Measurements from ENCODE around the gene SBNO1.
"Not testable (repeated sequence)": the region's sequence is repeated elsewhere in the genome, so short reads cannot be mapped to it uniquely, and the experiment has no call there.

The SBNO1 gene

GRCh38 chr12:123388951-123389559 lies 24.4 kb upstream of the SBNO1 start:
- no peak for DNase-seq (ENCODE audit: low read depth, low spot score)

GRCh38 chr12:123388177-123388950 lies 23.7 kb upstream of the SBNO1 start:
- DNase-seq (ENCODE audit: low read depth, low spot score) = peak; percentile 50

- no peak for DNase-seq (ENCODE audit: low read depth, low spot score)
Measured at GRCh38 chr12:123387508-123388176, 23.0 kb upstream of the SBNO1 start.

GRCh38 chr12:123385536-123385935 lies 20.9 kb upstream of the SBNO1 start:
- not testable (repeated sequence) for DNase-seq (ENCODE audit: low read depth, low spot score)

- DNase-seq (ENCODE audit: low read depth, low spot score) = no peak
Measured at GRCh38 chr12:123384994-123385376, 20.3 kb upstream of the SBNO1 start.

GRCh38 chr12:123384318-123384993 lies 19.8 kb upstream of the SBNO1 start:
- DNase-seq (ENCODE audit: low read depth, low spot score) = no peak

GRCh38 chr12:123382684-123383083 lies 18.0 kb upstream of the SBNO1 start:
- DNase-seq (ENCODE audit: low read depth, low spot score) = no peak

GRCh38 chr12:123379391-123379790 lies 14.7 kb upstream of the SBNO1 start:
- DNase-seq (ENCODE audit: low read depth, low spot score) = no peak

- DNase-seq (ENCODE audit: low read depth, low spot score) = not testable (repeated sequence)
Measured at GRCh38 chr12:123372415-123372814, 7.8 kb upstream of the SBNO1 start.

GRCh38 chr12:123371667-123372368 lies 7.2 kb upstream of the SBNO1 start:
- DNase-seq (ENCODE audit: low read depth, low spot score) = not testable (repeated sequence)

GRCh38 chr12:123369229-123369628 lies 4.6 kb upstream of the SBNO1 start:
- DNase-seq (ENCODE audit: low read depth, low spot score) = no peak

- DNase-seq (ENCODE audit: low read depth, low spot score) = not testable (repeated sequence)
Measured at GRCh38 chr12:123368431-123368830, 3.8 kb upstream of the SBNO1 start.

- no peak for DNase-seq (ENCODE audit: low read depth, low spot score)
Measured at GRCh38 chr12:123367511-123367910, 2.9 kb upstream of the SBNO1 start.

- DNase-seq (ENCODE audit: low read depth, low spot score) = peak; percentile 94
Measured at GRCh38 chr12:123365025-123365917, 624 bp upstream of the SBNO1 start.

- no peak for DNase-seq (ENCODE audit: low read depth, low spot score)
Measured at GRCh38 chr12:123363740-123364531, 711 bp downstream of the SBNO1 start.

GRCh38 chr12:123363390-123363739 lies 1.3 kb downstream of the SBNO1 start:
- DNase-seq (ENCODE audit: low read depth, low spot score) = no peak

- no peak for DNase-seq (ENCODE audit: low read depth, low spot score)
Measured at GRCh38 chr12:123358035-123358434, 6.6 kb downstream of the SBNO1 start.

GRCh38 chr12:123356159-123356670 lies 8.4 kb downstream of the SBNO1 start:
- DNase-seq (ENCODE audit: low read depth, low spot score) = no peak

GRCh38 chr12:123354600-123354999 lies 10.0 kb downstream of the SBNO1 start:
- DNase-seq (ENCODE audit: low read depth, low spot score) = no peak

GRCh38 chr12:123351349-123351748 lies 13.3 kb downstream of the SBNO1 start:
- no peak for DNase-seq (ENCODE audit: low read depth, low spot score)
